HepG2 (cell line): Measurements from ENCODE around the gene DNAJC7. TPM values are rescaled to one million over a fixed set of nuclear protein-coding genes. Genes with fewer than 3 reads are reported as not detected.

Experiments used
- CENPT ChIP-seq: sonication (generic); formaldehyde crosslinking; IDR thresholded peaks from 2 replicates; pipeline ENCODE4 v1.8.0; 2022; ENCODE audit warnings: low read depth, mild to moderate bottlenecking, moderate library complexity, missing genetic modification reagents
- CREB3 ChIP-seq: sonication (generic); formaldehyde crosslinking; IDR thresholded peaks from 2 replicates; pipeline ENCODE4 v1.5.0; 2020; ENCODE audit warnings: missing genetic modification reagents
- E2F1 ChIP-seq: sonication (generic); formaldehyde crosslinking; IDR thresholded peaks from 2 replicates; pipeline ENCODE4 v1.5.0; 2020; ENCODE audit warnings: missing genetic modification reagents
- FOXP1 ChIP-seq, 2 experiments: fragments of 450-650 bp in 1 of 2; IDR thresholded peaks; 2 replicates each; pipeline ENCODE4 v1.6.1; 2017 to 2018; ENCODE audit warnings: antibody characterized with exemption in 1 of 2
- HDAC1 ChIP-seq: sonication (generic); formaldehyde crosslinking; IDR thresholded peaks from 2 replicates; pipeline ENCODE4 v1.5.1; 2020; ENCODE audit warnings: mild to moderate bottlenecking, missing genetic modification reagents
- MTA3 ChIP-seq: sonication (generic); formaldehyde crosslinking; IDR thresholded peaks from 2 replicates; pipeline ENCODE4 v1.4.0; 2020; ENCODE audit warnings: missing genetic modification reagents
- NCOA1 ChIP-seq: sonication (generic); formaldehyde crosslinking; IDR thresholded peaks from 2 replicates; pipeline ENCODE4 v1.9.0; 2021; ENCODE audit warnings: missing genetic modification reagents
- PAXIP1 ChIP-seq: sonication (generic); formaldehyde crosslinking; conservative IDR thresholded peaks from 2 replicates; pipeline ENCODE4 v1.4.0; 2020; ENCODE audit warnings: mild to moderate bottlenecking, missing genetic modification reagents, moderate library complexity
- SIN3A ChIP-seq: IDR thresholded peaks from 2 replicates; pipeline ENCODE4 v1.6.1; 2011; ENCODE audit warnings: low read depth, mild to moderate bottlenecking, control low read depth, low read length, borderline replicate concordance
- SMAD9 ChIP-seq: sonication (generic); formaldehyde crosslinking; IDR thresholded peaks from 2 replicates; pipeline ENCODE4 v1.5.1; 2020; ENCODE audit warnings: mild to moderate bottlenecking, missing genetic modification reagents
- TSC22D2 ChIP-seq: sonication (generic); formaldehyde crosslinking; IDR thresholded peaks from 2 replicates; pipeline ENCODE4 v1.5.1; 2020; ENCODE audit warnings: missing genetic modification reagents, mild to moderate bottlenecking, borderline replicate concordance
- ZMYM3 ChIP-seq: sonication (generic); formaldehyde crosslinking; IDR thresholded peaks from 2 replicates; pipeline ENCODE4 v1.5.1; 2020; ENCODE audit warnings: mild to moderate bottlenecking, missing genetic modification reagents
- ZNF142 ChIP-seq: sonication (generic); formaldehyde crosslinking; IDR thresholded peaks from 2 replicates; pipeline ENCODE4 v1.4.0; 2020; ENCODE audit warnings: missing genetic modification reagents
- ZNF234 ChIP-seq: sonication (generic); formaldehyde crosslinking; conservative IDR thresholded peaks from 2 replicates; pipeline ENCODE4 v1.5.1; 2020; ENCODE audit warnings: mild to moderate bottlenecking, missing genetic modification reagents
- ZNF235 ChIP-seq: sonication (generic); formaldehyde crosslinking; IDR thresholded peaks from 2 replicates; pipeline ENCODE4 v1.8.1; 2023; ENCODE audit warnings: mild to moderate bottlenecking, missing genetic modification reagents, borderline replicate concordance
- ZNF510 ChIP-seq: sonication (generic); formaldehyde crosslinking; IDR thresholded peaks from 2 replicates; pipeline ENCODE4 v1.4.0; 2020; ENCODE audit warnings: low read depth, mild to moderate bottlenecking, missing genetic modification reagents
- ZNF607 ChIP-seq: sonication (generic); formaldehyde crosslinking; IDR thresholded peaks from 2 replicates; pipeline ENCODE4 v1.5.1; 2020; ENCODE audit warnings: missing genetic modification reagents, mild to moderate bottlenecking, borderline replicate concordance
- polyA plus RNA-seq, 8 experiments: library from polyadenylated mRNA; depleted of rRNA in 3 of 8; stranded (reverse) in 7 of 8; unstranded in 1 of 8; fragments of >200 nt; fragmentation: Illumina TruSeq in 4 of 8; extraction: Trizol in 4 of 8; gene quantifications; 2 replicates each; pipeline versions ENCODE4 v1.2.1 to v1.2.3, GENCODE V29; 2011 to 2016; ENCODE audit warnings: low read depth in 4 of 8, missing spikeins in 1 of 8, mixed read lengths in 1 of 8; ENCODE audit not compliant: insufficient read depth in 1 of 8
- total RNA-seq, 5 experiments: library from RNA; depleted of rRNA; stranded (reverse); fragments of >200 nt; fragmentation: Illumina TruSeq; extraction: Trizol; gene quantifications; 2 replicates each; pipeline ENCODE4 v1.2.3, GENCODE V29; 2016; ENCODE audit warnings: low read depth in 1 of 5

The DNAJC7 gene
- total and polyA plus RNA-seq, 2 of the 13 experiments (the other 11 are each of a cell fraction or from before 2014, with no cell fraction given), result 47.7 to 132 TPM

GRCh38 chr17:41966463-41967140, 50.6 kb downstream of the DNAJC7 start, which contains the start of gene CNP (continued):
- TF ChIP-seq ZNF234 (CRISPR knock-in tag) (peak; percentile 85; the same call in 1 of the 2 replicates), ZNF510 (CRISPR knock-in tag) (no peak), CREB3 (CRISPR knock-in tag) (peak; percentile 95), HDAC1 (CRISPR knock-in tag) (peak; percentile 77), E2F1 (peak; percentile 85), MTA3 (CRISPR knock-in tag) (no peak), FOXP1 (IDR thresholded peaks at IDR 0.05) (no peak), FOXP1 (CRISPR knock-in tag; IDR thresholded peaks at IDR 0.05) (peak; percentile 8; the same call in 1 of the 2 replicates), SMAD9 (CRISPR knock-in tag) (0 out of 2 replicates have a peak, but pooled peaks have one; percentile 78), SIN3A (peak; percentile 84; the same call in 1 of the 2 replicates), ZNF607 (CRISPR knock-in tag) (peak; percentile 96; the same call in 1 of the 2 replicates), PAXIP1 (no peak; the same call in none of the 2 replicates), NCOA1 (CRISPR knock-in tag) (peak; percentile 26; the same call in 1 of the 2 replicates), ZMYM3 (CRISPR knock-in tag) (no peak), ZNF142 (CRISPR knock-in tag) (peak; percentile 94), ZNF235 (0 out of 2 replicates have a peak, but pooled peaks have one; percentile 53), TSC22D2 (CRISPR knock-in tag) (peak; percentile 64), CENPT (CRISPR knock-in tag) (peak; percentile 70; the same call in 1 of the 2 replicates)
